Neural crest cell (in vitro differentiated cells): Measurements from ENCODE around the gene VPS13D. TPM values are rescaled to one million over a fixed set of nuclear protein-coding genes. Genes with fewer than 3 reads are reported as not detected.

ENCODE experiments used
- DNase-seq: peaks from one replicate; pipeline ENCODE4 v3.0.0; 2021; ENCODE audit warnings: low read depth, mixed read lengths, low spot score
- H3K27ac Mint-ChIP-seq: one replicate; pipeline ENCODE4 v1.8.0; 2021; ENCODE audit warnings: mild to moderate bottlenecking, mixed read lengths; ENCODE audit not compliant: unreplicated experiment
- H3K27me3 Mint-ChIP-seq: 2 replicates; pipeline ENCODE4 v1.8.0; 2021; ENCODE audit warnings: low read depth, mild to moderate bottlenecking, mixed read lengths
- H3K36me3 Mint-ChIP-seq: 2 replicates; pipeline ENCODE4 v1.8.0; 2021; ENCODE audit warnings: low read depth, mild to moderate bottlenecking, mixed read lengths
- H3K4me1 Mint-ChIP-seq: 2 replicates; pipeline ENCODE4 v1.8.0; 2021; ENCODE audit warnings: mixed read lengths
- H3K4me3 Mint-ChIP-seq: one replicate; pipeline ENCODE4 v1.8.0; 2021; ENCODE audit warnings: mild to moderate bottlenecking, mixed read lengths
- H3K9me3 Mint-ChIP-seq: 2 replicates; pipeline ENCODE4 v1.8.0; 2021; ENCODE audit warnings: mixed read lengths
- CTCF ChIP-seq: fragments of 200-600 bp; sonication (generic); conservative IDR thresholded peaks from 2 replicates; pipeline ENCODE4 v1.5.0; 2021; ENCODE audit warnings: antibody characterized with exemption, mild to moderate bottlenecking
- total RNA-seq: library from RNA; stranded (reverse); gene quantifications from 2 replicates; pipeline ENCODE4 v1.2.1, GENCODE V29; 2021

Gene VPS13D
- total RNA-seq, 1 donor from 2014 or later, result 24.5 TPM

- no peak for TF ChIP-seq CTCF
- Mint-ChIP-seq H3K4me3 (no peak overlapping the region), H3K36me3 (no peaks in the 10 kb centered on the region), H3K4me1 (peaks cover 28% of the 10 kb centered on the region), H3K27ac (peak overlapping the region; percentile 83), H3K9me3 (no peaks in the 10 kb centered on the region), H3K27me3 (no peaks in the 10 kb centered on the region)
- no peak for DNase-seq
These were observed 200.7 kb downstream of the VPS13D start for GRCh38 chr1:12430525-12430924.

GRCh38 chr1:12432897-12433296, 203.1 kb downstream of the VPS13D start:
- H3K36me3 Mint-ChIP-seq, result peaks cover 10% of the 10 kb centered on the region
- H3K4me1 Mint-ChIP-seq, result peaks cover 32% of the 10 kb centered on the region

GRCh38 chr1:12433323-12434053, 203.7 kb downstream of the VPS13D start:
- Mint-ChIP-seq H3K4me3 (no peak overlapping the region), H3K27ac (no peak overlapping the region), H3K36me3 (peaks cover 12% of the 10 kb centered on the region), H3K4me1 (peaks cover 29% of the 10 kb centered on the region), H3K27me3 (no peaks in the 10 kb centered on the region), H3K9me3 (no peaks in the 10 kb centered on the region)
- DNase-seq, result no peak
- no peak for TF ChIP-seq CTCF

More at GRCh38 chr1:12432897-12433296, 203.1 kb downstream of the VPS13D start:
- H3K9me3 Mint-ChIP-seq, result no peaks in the 10 kb centered on the region
- no peaks in the 10 kb centered on the region for H3K27me3 Mint-ChIP-seq
- DNase-seq, result no peak
- H3K4me3 Mint-ChIP-seq, result no peak overlapping the region
- H3K27ac Mint-ChIP-seq, result no peak overlapping the region
- no peak for TF ChIP-seq CTCF

GRCh38 chr1:12434174-12434573, 204.3 kb downstream of the VPS13D start:
- Mint-ChIP-seq H3K4me3 (no peak overlapping the region), H3K9me3 (no peaks in the 10 kb centered on the region), H3K27ac (no peak overlapping the region), H3K27me3 (no peaks in the 10 kb centered on the region), H3K36me3 (peaks cover 18% of the 10 kb centered on the region), H3K4me1 (peaks cover 30% of the 10 kb centered on the region)
- no peak for DNase-seq
- TF ChIP-seq CTCF, result no peak

GRCh38 chr1:12434686-12435085, 204.9 kb downstream of the VPS13D start:
- no peak for TF ChIP-seq CTCF
- H3K4me1 Mint-ChIP-seq, result peaks cover 34% of the 10 kb centered on the region

More at GRCh38 chr1:12434686-12435085, 204.9 kb downstream of the VPS13D start:
- Mint-ChIP-seq H3K36me3 (peaks cover 18% of the 10 kb centered on the region), H3K27me3 (no peaks in the 10 kb centered on the region), H3K4me3 (no peak overlapping the region), H3K9me3 (no peaks in the 10 kb centered on the region), H3K27ac (no peak overlapping the region)
- no peak for DNase-seq
